Spleen (tissue), 7 donors: ENCODE data around the gene TMEM184A.

Experiments used
- POLR2AphosphoS5 ChIP-seq, 3 donors: sonication (generic); formaldehyde crosslinking; IDR thresholded peaks; one replicate each; pipeline ENCODE4 v1.5.1; 2017; ENCODE audit warnings: antibody characterized with exemption in 3 of 3
- TF ChIP-seq, protein P1 (sequence below), 11 experiments: fragments of 200-600 bp in 7 of 11; fragments of 450-650 bp in 4 of 11; sonication (generic) in 4 of 11; IDR thresholded peaks in 8 of 11; conservative IDR thresholded peaks in 3 of 11; 1 replicate in 7 of 11; 2 replicates in 4 of 11; pipeline versions ENCODE4 v1.4.0 to v1.8.0; 2016 to 2021; ENCODE audit warnings: antibody characterized with exemption in 11 of 11, inconsistent platforms in 4 of 11, mild to moderate bottlenecking in 1 of 11
- donor health status: DM: no; HTN: no; CAD: no; lungs with moderate emphysema.
- donor health status: DM: no; HTN: no; CAD: no.
- donor health status: DM: no; HTN: no; CAD: no.

DNA sequence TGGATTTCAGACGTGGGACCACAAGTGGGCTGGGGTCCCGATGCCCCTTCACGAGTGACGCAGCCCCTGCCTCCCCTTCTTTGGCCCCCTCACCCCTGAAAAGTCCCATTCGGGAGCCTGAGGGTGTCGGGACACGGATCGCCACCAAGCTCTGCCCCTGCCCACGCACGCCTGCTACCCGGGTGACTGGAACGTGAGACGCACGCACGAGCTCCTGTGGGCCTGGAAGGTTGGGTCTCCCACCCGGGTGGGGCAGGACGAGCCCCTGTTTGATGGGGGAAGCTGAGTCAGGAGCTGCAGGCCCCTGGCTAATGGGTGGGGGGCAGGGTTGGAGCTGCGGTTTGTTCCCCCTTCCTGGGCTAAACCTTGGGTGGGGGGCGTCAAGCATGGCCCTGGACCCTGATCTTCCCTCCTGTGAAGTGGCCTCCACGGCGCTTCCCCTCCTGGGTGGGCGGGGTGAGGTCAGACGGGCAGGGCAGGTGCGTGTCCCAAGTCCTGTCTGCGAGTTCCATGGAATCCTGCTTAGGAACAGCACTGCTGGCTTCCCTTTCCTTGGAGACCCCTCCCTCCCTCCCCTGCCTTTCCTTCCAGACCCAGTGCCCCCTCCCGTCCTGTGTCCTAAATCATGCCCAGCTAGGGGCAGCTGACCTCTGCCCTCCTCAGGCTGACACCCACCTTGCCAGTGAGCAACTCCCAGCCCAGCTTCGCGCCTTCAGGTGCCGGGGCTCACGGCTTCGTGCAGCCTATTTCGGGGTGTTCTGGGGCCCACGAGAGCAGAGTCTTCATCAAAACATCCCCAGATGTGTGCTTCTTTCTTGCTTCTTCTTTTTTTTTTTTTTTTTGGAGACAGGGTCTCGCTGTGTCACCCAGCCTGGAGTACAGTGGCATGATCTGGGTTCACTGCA, 5.3 kb upstream of the TMEM184A start:
- TF ChIP-seq POLR2AphosphoS5 (IDR thresholded peaks at IDR 0.05), result no peak
- TF ChIP-seq, protein P1, sequence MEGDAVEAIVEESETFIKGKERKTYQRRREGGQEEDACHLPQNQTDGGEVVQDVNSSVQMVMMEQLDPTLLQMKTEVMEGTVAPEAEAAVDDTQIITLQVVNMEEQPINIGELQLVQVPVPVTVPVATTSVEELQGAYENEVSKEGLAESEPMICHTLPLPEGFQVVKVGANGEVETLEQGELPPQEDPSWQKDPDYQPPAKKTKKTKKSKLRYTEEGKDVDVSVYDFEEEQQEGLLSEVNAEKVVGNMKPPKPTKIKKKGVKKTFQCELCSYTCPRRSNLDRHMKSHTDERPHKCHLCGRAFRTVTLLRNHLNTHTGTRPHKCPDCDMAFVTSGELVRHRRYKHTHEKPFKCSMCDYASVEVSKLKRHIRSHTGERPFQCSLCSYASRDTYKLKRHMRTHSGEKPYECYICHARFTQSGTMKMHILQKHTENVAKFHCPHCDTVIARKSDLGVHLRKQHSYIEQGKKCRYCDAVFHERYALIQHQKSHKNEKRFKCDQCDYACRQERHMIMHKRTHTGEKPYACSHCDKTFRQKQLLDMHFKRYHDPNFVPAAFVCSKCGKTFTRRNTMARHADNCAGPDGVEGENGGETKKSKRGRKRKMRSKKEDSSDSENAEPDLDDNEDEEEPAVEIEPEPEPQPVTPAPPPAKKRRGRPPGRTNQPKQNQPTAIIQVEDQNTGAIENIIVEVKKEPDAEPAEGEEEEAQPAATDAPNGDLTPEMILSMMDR (IDR thresholded peaks at IDR 0.05 in 8 of 11, conservative IDR thresholded peaks at IDR 0.05 in 3 of 11), result no peak
